ENCODE data around the gene SPACA7.

The SPACA7 gene

GRCh38 chr13:112448621-112449544, 72.7 kb downstream of the SPACA7 start:
- DNase-seq: no peak

DNA sequence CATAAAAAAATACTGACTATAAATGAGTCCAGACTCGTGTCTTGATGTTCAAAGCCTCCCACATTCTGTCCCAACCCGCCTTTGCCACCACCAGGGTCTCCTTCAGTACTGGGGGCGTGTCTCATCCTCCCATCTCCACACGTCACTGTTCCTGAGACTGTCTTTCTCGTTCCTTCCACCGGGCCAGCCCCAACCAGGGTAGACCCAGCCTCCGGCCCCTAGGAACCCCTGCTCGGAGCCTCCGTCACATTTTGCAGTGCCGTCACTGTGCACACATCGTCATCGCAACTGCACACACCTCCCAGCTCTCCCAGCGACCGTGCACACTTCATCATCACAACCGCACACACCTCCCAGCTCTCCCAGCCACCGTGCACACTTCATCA, 73.4 kb downstream of the SPACA7 start:
- DNase-seq: no peak

- no peak for DNase-seq
Observed at GRCh38 chr13:112450118-112450903, 74.2 kb downstream of the SPACA7 start.

DNA sequence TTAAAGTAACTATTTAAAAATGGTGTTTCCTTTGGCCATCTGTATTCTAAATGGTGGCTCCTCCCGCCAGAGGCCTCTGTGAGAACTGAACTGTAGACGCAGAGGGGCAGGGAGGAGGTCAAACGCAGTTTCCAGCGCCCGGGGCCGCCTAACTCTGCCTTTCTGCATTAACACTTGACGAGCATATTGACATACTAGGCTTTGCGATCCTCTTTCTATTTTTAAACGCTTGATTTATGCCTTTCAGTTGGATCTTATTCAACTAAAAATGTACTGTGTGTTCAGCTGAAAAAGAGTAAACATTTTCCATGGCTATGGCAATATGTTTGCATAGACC, 74.7 kb downstream of the SPACA7 start:
- DNase-seq: no peak

GRCh38 chr13:112451512-112452379, 75.6 kb downstream of the SPACA7 start:
- no peak for DNase-seq

- DNase-seq: no peak
Observed at GRCh38 chr13:112452380-112453206, 76.4 kb downstream of the SPACA7 start.

- no peak for DNase-seq
Observed at GRCh38 chr13:112453207-112453829, 77.2 kb downstream of the SPACA7 start.

GRCh38 chr13:112453874-112454647, 77.9 kb downstream of the SPACA7 start:
- DNase-seq: no peak

DNA sequence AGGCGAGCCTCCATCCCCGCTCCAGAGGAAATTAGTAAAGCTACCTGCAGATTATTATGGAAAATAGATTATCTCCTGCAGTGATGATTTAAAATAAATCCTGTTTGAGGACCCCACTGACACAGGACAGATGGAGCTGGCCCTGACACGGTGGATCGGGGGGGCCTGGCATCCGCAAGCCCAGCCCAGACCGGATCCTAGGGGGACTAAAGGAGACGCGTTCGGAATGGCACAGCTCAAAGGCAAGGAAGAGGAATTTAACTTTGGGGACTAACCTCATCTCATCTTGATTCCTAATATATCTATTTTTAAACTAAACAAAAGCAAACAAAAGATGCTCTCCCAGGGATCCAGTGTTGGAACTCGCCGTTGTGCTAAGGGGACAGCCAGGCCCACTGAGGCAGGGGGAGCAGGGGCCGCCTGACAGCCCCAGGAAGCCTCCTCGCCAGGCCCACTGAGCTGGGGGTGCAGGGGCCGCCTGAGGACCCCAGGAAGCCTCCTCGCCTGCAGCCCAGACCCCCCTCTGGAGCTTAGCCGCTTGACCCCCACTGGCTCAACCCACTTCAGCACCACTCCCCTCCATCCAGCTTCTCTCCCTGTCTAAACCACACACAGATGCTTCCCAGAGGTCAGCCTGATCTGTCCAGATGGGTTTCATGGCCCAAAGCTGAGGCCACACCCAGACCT, 78.6 kb downstream of the SPACA7 start:
- DNase-seq: no peak

DNA sequence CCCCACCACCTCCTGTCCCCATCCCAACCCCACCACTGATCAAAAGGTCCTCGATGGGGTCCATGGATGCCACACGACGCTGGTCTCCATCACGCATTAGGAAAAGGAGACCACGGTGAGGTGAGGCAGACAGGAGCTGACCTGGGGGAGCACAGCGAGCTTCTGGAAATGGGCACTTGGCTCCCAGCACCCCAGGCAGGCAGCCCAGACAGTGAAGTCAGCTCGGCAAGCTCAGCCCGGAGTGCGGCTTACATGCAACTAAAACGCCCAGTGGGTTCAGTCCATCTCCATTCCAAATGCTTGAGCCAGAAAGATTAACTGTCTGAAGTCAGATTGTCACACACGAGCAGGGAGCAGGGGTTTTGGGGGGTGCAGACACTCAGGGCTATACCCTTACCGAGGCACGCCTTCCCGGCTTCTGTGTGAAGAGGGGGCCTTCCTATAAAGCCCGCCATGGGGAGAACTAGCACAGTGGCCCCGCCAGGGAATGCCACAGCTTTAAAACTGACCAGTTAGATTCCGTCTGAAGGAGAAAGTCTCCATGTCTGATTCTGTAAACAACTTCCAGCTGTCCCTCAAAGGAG, 79.4 kb downstream of the SPACA7 start:
- DNase-seq: no peak

DNA sequence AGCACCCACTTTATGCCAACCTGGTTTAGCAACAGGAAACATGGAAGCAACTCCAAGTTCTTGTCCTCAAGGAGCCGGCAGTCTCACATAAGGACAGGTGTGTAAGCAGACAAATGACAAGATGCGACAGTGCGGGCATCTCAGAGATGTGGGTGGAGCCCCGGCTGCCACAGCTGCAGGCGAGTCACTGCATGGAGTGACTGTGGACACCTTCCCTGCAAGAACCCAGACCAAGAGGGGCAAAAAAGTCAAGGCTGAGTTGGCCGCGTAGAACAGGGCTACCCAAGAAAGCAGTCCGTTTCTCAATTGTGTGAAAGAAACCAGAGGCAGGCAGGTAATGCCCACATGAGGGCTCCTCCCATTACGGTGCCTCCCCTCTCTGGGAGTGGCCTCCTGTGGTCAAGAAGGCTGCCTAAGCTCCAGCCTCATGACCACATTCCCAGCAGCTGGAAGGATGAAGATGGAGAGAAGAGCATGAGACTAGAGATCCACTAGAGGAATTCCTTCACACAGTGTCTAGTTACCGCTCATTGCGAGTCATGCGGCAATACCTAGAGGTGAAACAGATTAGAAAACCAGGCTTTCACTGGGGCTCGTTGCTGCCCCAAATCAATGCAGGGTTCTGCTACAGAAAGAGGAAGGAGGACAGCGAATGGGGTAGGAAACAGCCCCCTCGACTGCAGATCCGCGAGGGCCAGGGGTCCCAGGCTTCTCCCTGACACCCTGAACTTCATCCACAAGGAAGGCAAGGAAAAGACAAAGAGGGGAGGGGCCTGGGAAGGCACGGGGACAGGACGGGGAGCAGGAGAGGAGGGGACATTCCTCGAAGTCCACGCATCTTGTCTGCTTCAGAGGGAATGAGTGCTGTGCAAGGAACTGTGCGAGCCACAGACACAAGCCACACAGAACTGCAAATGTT, 80.2 kb downstream of the SPACA7 start:
- no peak for DNase-seq

GRCh38 chr13:112457081-112457480, 80.9 kb downstream of the SPACA7 start:
- no peak for DNase-seq

DNA sequence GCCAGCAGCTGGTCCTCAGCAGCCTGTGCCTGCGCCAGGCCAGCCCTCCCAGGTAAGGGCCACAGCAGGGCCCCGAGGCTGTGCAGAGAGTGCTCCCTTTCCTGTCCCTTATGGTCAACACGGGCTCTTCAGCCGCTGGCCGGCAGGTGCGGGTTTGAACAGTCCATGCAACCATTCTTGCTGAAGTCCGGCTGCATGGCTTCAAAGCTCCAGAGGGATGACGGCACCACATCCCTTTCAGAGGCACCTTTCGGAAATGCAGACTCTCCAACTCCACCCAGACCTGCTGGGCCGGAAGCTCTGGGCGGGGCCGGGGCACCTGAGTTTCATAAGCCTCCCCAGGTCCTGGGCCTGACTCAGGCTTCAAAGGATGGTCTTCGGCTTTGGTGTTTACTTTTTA, 81.3 kb downstream of the SPACA7 start:
- no peak for DNase-seq

- DNase-seq: no peak
Observed at GRCh38 chr13:112462408-112462807, 86.3 kb downstream of the SPACA7 start.

DNA sequence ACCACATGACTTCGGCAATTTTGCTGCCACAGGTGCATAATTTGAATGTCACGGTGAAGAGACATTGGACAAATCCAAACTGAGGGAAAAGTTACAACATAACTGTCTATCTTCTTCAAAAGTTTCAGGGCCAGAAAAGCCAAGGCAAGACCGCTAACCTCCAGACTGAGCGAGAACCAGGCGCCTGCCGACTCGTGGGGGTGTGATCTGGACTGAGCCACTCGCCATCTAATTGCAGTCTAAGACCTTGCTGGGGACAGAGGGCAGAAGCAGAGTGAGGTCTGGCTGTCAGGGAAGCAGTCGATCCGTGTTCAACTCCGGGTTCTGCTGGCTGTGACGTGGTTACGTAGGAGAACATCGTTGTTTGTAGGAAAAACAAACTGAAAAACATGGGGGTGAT, 88.6 kb downstream of the SPACA7 start:
- no peak for DNase-seq

DNA sequence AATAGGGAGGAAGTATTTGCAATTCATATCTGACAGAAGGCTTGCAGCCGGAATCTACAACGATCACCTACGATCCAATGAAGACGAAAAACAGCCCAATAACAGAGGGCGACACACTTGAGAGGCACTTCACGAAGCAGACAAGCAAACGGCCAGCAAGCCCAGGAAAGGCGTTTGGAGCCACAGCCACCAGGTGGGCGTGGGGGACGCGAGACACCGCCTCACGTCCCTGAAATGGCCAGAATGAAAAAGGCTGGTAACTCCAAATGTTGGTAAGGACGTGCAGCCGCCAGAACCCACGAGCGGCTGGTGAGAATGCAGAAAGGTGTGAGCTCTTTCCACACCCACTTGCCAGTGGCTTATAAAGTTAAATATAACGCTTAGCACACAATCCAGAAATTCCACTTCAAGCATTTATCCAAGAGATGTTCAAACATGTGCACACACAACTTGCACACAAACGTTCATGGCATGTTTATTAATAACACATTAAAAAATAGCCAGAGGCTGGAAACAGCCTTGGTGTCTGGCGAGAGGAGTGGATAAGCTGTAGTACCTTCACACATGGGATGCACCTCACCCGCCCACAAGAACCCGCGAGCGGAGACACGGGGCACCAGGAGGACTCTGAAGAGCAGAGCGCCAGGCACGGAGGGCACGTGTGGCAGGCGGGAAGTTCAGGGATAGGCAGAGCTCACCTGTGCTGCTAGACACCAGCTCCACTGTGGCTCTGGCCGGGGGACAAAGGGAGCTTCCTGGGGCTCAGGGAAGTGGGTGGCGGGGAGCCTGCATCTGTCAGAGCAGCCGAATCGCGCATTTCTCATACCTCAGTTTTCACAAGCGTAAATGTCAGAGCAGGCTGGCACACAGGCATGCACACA, 89.3 kb downstream of the SPACA7 start:
- no peak for DNase-seq

DNA sequence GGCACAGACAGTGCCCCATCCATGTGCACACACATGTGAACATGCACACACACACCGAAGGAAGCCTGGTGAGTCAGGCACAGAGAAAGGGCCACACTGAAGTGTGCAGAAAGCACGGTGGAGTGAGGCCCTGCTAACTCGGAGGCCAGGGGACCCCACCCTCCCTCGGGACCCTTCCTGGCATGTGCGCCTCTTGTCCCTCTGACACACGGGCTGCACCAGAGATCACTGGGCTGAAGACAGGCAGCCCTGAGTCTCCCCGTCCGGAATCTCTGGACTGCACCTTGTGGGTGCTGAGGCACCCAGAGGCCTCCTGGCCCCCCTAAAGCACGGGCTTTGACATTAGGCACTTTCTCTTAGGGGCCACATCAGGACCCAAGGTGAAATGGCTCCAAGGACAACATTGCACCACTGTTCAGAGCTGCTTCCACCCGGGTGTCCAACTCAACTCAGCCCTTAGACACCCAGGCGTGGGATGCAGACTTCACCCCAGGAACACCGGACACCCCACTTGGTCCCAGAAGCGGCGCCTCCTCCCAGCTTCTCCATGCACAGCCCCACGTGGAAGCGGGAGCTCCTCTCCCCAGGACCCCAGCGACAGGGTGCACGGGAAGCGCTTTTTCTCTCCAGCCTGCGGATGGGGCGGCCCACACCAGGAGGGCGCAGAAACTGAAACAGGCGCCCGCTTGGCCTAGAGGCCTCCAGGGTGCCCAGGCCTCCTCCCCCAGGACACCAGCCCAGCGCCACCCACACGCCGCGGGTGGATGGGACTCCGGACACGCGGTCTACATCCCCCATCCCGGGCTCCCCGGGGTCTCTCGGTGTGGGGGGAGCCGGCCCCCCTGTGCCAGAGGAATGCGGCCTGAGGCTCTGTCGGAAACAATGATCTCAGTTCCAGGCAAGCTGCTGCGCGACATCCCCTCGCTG, 90.2 kb downstream of the SPACA7 start:
- no peak for DNase-seq
